GM13976 (cell line): ENCODE results near the gene CHST4.

ENCODE experiments used
- DNase-seq: peaks from one replicate; pipeline ENCODE4 v3.0.0; 2012; ENCODE audit warnings: low spot score
- in situ Hi-C: fragments of 300-500 bp; cut with MboI; formaldehyde crosslinking; loops from one replicate; pipeline ENCODE4 v1.12.0; 2022; ENCODE audit warnings: low sequenced_read_pairs, mixed read lengths, inconsistent platforms; ENCODE audit not compliant: unreplicated experiment
- TF ChIP-seq, protein P1 (sequence below): IDR thresholded peaks from 2 replicates; pipeline ENCODE4 v1.5.1; 2012; ENCODE audit warnings: borderline replicate concordance, mild to moderate bottlenecking; ENCODE audit not compliant: insufficient read depth; ENCODE audit errors: extremely low read depth, missing control alignments, control extremely low read depth

Gene CHST4

DNA sequence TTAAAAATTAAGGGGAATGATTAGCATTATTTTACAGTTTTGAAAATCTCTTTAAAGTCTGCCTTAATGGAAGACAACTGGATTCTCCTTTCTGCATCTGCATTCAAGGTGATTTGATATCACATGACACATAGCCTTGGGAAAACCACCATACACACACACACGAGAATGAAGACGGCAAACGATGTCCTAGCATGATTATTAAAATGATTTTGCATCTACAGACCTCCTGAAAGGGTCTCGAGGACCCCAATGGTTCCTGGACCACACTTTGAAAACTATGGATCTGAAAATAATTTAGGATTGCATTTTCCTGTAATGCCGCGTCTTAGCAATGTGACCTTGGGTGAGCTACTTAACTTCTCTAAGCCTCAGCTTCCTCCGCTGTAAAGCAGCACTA lies 11.8 kb upstream of the CHST4 start:
- in situ Hi-C loops: no loop called here
- TF ChIP-seq, protein P1, sequence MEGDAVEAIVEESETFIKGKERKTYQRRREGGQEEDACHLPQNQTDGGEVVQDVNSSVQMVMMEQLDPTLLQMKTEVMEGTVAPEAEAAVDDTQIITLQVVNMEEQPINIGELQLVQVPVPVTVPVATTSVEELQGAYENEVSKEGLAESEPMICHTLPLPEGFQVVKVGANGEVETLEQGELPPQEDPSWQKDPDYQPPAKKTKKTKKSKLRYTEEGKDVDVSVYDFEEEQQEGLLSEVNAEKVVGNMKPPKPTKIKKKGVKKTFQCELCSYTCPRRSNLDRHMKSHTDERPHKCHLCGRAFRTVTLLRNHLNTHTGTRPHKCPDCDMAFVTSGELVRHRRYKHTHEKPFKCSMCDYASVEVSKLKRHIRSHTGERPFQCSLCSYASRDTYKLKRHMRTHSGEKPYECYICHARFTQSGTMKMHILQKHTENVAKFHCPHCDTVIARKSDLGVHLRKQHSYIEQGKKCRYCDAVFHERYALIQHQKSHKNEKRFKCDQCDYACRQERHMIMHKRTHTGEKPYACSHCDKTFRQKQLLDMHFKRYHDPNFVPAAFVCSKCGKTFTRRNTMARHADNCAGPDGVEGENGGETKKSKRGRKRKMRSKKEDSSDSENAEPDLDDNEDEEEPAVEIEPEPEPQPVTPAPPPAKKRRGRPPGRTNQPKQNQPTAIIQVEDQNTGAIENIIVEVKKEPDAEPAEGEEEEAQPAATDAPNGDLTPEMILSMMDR: no peak
- DNase-seq: no peak

DNA sequence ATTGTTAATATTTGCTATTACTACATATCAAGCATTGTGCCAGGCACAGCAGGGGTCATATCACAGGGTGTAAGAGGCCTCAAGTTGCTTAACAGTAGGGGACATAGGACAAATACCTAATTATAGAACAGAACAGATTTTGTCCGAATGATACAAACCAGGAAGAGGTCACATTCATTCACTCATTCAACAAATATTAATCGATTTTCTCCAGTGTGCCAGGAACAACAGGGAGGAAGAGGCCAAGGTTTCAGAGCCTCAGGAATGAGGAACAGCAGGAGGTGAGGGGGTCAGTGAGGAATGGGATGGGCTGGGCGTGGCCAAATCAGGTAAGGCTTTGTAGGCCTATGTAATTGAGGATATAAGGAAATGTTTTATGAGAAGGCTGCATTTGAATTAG lies 11.2 kb upstream of the CHST4 start:
- TF ChIP-seq, protein P1: no peak
- no peak for DNase-seq
- in situ Hi-C loops: no loop called here

DNA sequence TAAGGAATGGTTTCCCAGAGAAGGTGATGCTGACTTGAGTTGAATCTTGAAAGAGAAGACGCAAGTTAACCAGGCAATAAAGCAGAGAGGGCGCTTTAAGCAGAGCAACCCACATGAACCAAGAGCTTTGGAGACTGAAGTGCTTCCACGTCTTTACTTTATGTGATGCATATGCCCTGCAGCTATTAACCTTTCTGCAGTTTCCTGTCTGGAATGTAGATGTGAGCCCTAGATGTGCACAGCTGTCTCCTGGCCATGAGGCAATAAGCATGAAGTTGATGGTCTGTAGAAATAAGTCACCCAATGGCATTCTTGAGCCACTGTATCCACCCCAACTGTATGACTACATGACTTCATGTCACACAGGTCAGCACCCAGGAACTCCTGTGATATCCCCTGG lies 5.7 kb upstream of the CHST4 start:
- in situ Hi-C loops: no loop called here
- TF ChIP-seq, protein P1: no peak
- no peak for DNase-seq

DNA sequence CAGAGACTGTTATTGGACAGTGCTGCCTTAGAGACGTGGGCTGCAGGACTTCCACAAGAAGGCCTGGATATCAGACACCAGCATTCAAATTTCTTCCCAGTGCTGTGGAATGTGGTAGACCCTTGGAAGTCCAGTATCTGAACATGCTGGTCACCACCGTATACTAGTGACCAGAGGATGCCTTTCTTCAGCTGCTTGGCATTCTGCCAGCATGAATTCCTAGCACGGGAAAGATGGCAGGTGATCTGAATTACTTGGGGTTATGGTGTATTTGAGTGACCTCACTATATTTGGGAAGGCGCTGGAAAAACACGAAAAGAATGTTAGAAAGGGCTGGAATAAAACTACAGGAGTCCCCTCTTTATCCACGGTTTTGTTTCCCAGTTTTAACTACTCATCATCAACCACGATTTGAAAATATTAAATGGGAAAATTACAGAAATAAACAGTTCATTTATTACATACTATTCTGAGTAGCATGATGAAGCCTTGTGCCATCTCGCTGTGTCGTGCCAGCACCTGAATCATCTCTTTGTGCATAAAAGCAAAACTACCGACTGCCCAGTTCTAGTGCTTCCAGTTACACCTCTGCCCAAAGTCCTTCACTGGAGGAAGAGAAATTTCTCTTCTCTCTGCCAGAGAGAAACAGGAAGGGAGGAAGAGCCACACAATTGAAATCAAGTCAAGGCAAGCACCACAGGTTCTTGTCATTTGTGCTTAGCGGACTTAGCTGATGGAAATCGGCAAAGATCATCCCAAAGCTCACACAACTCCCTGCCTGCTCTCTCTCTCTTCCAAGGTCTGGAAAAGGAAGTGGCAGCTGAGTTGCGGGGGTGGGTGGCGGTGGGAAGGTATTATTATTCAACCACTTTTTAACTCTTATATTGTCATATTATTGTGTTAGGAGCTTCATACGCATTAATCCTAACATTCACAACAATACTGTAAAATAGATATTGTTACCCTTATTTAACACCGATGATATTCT lies 1.4 kb upstream of the CHST4 start:
- TF ChIP-seq, protein P1: no peak
- in situ Hi-C loops: no loop called here
- no peak for DNase-seq

DNA sequence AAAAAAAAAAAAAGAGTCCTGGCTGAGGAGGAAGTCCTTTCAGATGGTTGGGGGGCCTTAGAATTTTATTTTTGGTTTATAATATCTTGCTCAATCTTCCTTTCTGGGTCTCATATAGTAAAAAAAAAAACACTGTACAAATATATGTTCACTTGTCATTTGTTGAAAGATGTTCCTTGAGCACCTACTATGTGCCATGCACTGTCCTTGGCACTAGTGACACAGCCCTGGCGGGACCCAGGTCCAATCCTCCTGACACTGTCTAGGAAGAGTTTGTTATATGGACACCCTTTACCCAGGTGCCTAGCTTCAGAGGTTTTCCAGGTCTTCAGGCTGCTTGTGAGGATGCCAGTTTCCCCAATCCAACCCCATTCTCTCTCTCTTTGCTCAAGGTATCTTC lies 2.0 kb downstream of the CHST4 start:
- DNase-seq: no peak
- TF ChIP-seq, protein P1: no peak
- in situ Hi-C loops: no loop called here

DNA sequence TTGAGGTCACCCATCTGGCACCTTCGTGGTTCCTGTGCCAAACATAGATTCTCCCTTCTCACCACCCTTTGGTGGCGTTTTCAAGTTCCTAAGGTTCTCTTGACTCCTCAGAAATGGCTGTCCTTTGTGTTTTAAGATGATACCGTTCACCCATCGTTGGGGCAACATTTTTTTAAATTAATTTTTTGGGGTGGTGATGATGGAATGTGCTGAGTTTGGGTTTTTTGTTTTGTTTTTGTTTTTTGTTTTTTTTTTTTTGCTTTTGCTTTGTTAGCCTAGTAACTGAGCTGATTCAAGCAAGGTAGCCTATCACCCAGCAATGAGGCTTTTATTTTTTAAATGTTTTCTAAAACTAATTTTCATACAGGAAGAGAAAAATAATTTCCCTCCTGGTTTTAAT lies 2.6 kb downstream of the CHST4 start:
- TF ChIP-seq, protein P1: no peak
- DNase-seq: no peak
- in situ Hi-C loops: no loop called here

DNA sequence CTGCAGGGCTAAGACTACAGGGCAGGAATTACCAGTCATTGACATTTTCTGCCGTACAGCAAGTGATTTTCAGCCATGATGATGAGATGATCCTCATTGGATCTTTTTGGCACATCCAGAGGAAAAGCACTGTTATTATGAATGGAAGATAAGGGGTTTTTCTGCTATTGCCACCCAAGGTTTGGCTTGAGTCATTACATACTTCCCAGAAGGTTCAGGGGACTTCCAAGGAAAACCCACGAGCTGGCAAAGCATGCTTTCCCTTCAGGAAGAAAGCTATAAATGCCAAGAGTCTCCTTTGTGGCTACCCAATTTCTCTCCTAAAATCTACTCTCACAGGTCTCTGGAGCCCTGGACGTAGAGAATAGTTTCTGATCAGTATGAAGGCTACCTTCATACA lies 6.1 kb downstream of the CHST4 start:
- in situ Hi-C loops: no loop called here
- TF ChIP-seq, protein P1: no peak
- DNase-seq: no peak
